HG03439 (cell line): ENCODE results near the gene GLDN.

Experiments
- ATAC-seq: cut with Tn5 transposase; IDR thresholded peaks from one replicate; pipeline ENCODE4 v1.9.1; 2021; ENCODE audit warnings: mild to moderate bottlenecking, moderate library complexity; ENCODE audit not compliant: unreplicated experiment

GLDN gene

GRCh38 chr15:51321316-51321715 lies 20.1 kb upstream of the GLDN start:
- ATAC-seq, result no peak

DNA sequence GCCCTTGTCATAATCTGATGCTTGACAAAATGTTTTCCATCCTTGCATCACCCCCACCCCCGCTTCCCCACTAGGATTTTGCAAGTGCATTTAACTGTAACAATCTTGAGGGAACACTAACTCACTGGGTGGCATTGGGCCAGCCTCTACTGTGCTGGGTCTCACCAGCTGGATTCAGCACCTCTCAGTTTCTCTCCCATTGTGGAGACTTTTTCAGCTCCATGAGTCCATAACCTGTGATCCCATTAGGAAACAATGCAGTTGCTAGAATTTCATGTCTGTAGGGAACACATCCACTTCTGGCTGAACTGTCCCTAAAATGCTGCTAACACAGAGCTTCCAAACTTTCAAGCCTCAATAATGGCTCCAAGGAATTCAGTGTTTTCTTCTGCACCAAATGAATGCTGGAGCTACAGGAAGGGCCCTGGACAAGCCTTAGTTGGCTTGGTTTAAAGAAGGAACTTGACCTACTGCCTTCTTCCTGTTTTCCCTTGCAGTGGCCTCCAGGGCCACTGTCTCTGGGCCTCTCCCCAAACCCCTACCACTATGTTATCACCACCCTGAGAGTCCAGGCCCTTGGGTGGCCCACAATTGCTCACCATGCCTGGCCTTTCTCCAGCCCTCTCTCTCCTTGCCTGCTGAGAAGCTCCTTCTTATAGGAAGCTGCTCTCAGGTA lies 18.7 kb upstream of the GLDN start:
- ATAC-seq, result no peak

DNA sequence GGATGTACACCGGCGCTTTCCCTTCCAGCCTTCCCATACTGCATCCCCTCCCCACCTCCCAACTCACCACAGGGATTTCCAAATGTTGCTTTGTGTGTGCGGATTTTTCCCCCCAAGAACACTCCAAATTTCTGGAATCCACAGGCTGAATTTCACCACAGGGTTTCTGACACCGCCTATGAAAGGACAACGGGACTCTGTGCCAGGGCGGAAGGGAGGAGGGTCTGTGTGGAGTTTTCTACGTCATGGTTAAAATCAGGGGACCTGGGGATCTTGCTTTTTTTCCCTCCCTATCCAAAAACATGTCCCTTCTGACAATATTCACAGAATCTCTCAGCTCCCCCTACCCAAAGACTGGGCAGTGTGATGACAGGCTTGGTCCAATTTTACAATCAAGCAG lies 17.7 kb upstream of the GLDN start:
- no peak for ATAC-seq

- no peak for ATAC-seq
Measured at GRCh38 chr15:51325167-51325566, 16.3 kb upstream of the GLDN start.

DNA sequence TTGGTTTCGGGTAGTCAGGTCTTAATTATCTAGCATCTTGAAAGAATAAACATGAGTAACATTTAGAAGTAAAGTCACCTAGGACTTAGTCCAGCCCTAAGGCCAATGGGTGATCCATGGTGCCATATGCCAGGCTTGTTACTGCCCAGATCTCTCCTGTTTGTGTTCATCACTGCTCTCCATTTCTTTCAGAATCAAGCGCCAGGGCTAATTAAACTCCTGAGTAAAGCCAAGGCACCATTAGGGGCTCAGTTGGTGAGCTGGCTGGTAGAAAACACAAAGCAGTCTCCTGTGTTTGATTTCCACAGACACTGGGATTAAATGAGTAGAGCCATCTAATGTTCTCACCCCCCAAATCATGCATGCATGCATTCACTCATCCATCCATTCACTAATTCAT lies 14.4 kb upstream of the GLDN start:
- ATAC-seq, result no peak

- ATAC-seq, result no peak
Measured at GRCh38 chr15:51328926-51329325, 12.5 kb upstream of the GLDN start.

- no peak for ATAC-seq
Measured at GRCh38 chr15:51331141-51331540, 10.3 kb upstream of the GLDN start.

GRCh38 chr15:51332206-51333147 lies 9.0 kb upstream of the GLDN start:
- no peak for ATAC-seq

DNA sequence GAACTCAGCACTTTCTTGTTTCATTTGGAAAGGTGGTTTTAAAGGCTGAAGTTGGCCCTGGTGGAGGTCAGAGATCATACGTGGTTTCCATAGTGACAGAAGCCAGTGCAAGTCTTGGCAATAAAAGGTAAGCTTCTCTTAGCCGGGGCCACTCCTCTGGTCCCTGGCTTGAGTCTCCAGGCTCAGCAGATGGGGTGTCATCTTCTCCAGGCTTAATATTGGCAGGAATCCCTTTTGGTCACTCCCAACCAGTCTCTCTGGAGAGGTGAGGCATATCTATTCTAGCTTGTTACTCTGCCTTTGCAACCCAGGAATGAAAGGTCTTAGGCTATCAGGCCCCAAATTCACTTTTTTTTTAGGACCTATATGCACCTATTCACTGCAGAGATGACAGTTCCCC lies 7.9 kb upstream of the GLDN start:
- ATAC-seq, result no peak

- ATAC-seq, result no peak
Measured at GRCh38 chr15:51334011-51334451, 7.4 kb upstream of the GLDN start.

DNA sequence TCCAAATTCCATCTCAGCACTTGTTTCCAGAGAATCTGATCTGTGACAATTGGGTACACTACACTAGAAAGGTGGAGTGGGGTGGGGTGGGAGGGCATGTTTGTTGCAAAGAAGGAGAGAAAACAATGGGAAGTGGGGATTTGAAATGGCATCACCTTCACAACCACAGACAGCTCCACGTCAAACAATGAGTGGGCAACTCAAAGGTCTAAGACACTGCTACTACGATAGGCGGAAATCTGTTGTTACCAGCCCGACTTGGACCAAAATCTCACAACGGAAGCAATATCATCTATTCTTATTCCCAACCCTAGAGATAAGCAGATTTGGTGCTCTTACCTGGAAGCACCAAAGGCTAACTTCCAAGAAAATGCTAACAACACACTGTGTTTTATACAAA lies 6.4 kb upstream of the GLDN start:
- ATAC-seq, result no peak

DNA sequence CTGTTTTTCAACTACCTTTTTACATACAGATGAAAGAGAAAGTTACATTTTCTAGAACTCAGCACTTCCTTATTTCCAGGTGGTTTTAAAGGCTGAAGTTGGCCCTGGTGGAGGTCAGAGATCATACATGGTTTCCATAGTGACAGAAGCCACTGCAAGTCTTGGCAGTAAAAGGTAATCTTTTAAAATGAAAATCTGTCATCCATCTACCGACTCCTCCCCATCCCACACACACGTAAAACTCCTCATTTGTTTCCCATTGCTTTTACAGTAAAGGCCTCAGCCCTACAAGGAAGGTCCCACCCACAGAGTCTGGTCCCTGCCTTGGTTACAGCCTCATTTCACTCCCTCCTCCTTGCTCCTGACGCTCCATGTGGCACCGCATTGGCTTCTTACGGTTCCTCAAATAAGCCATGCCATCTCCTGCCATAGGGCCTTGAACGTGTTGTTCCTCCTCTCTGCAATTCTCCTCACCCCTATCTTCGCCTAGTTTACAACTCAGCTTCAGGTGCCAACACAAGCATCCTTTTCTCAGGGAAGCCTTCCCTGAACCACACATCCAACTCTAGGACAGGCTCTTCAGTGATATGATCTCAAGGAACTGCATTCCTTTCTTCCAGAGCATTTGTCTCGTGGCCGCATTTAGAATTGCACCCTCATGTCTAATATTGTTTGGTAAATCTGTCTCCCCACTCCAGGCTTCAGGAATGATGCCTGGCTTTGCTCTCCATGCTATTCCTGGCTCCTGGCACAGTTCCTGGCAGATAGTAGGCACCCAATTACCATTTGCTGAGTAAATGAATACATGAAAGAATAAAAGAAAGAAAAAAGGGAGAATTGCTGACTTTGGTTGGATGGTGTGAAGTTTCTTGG lies 5.7 kb upstream of the GLDN start:
- no peak for ATAC-seq

DNA sequence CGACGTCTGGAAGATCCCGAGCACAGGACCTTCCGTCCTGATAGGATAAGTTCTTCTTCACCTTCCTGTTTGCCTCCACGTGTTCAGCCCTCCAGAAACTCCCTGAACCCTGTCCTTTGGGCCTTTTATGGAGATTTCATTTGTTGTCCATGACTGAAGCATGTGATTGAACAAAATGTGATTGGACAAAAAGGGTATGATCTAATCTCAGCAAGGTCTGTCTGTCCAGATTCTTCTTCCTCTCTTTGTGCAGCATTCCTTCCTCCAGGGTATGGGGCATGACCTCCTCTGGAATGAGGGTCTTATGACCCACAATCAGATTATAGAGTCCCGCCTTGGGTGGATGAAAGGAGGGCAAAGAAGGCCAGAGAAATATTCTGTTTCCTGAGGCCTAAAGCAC lies 3.0 kb upstream of the GLDN start, which contains the start of gene CYP19A1:
TSS of gene CYP19A1 (minus strand) at position 101 of the 400 bp plus-strand sequence. CDS start 95,684 bp downstream, outside the sequence.
- ATAC-seq, result no peak

DNA sequence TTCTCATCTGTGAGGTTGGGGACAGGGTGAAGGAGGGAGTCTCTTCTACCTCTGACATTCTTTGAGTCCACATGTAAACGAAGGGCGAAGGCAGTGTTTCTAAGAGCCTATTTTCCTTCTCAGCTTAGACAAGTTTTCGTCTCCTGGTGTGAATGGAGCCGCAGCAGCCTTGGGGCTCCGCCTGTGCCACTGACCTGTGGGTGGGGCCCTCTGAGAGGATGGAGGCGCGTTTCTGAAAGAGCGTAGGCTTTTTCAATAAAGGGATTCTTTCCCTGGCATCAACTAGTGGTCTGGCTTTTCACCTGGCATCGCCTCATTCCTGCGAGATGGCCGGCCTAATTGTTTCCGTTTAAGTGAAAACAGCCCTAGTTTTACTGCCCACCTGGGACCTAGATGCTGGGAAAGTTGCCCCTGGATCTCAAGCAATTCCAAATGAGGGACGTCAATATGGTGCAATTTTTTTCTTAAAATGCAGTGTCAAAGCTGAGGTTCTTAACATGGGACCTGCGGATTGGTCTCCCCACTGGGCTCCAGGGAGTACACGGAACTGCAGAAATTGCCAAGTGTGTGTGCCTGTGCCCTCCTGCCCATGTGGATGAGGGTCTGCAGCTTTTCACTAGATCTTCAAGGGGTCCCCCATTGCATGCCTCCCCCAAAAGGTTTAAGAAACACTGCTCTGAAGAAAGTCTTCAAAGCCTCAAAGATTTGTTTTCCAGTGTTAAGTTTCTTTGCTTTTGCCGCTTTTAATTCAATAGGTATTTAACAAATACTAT lies 958 bp downstream of the GLDN start:
- ATAC-seq, result no peak

- no peak for ATAC-seq
Measured at GRCh38 chr15:51343466-51343865, 2.0 kb downstream of the GLDN start.

- no peak for ATAC-seq
Measured at GRCh38 chr15:51346136-51346535, 4.7 kb downstream of the GLDN start.

DNA sequence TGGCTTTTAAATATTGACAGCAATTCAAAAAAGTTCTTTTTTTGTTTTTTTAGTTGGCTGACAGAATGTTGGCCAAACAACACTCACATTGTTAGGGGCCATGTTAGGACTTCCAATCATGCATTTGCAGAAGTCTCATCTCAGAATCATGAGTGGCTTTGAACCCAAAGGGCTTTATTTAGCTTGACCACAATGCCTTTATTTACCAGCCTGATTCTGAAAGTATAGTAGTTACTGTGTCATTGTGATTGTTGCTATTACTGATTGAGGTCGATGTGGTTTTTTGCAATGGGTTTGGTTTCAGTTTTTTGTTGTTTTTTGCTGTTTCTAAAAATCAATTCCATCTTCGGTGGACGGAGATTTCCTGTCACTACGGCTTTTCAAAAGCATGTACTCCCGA lies 7.2 kb downstream of the GLDN start:
- ATAC-seq, result peak; percentile 87

GRCh38 chr15:51349156-51349844 lies 7.8 kb downstream of the GLDN start:
- no peak for ATAC-seq

DNA sequence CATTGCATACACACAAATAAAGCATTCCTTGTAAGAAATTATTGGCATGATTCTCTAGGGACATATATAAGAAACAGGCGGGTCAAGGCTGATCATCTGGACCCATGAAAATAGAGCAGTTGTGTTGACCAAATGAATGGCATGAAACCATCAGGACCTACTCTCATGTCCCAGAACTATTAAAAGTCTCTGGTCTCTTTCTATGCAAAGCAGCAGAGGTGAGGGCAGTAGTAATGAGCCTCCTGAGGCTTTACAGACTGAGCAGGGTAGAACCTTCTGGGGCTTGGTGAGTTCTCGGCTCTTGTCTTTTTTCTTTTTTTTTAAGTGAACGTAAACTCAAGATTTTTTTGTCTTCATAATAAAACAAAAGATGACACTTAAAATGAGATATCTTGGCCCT lies 9.3 kb downstream of the GLDN start:
- no peak for ATAC-seq

DNA sequence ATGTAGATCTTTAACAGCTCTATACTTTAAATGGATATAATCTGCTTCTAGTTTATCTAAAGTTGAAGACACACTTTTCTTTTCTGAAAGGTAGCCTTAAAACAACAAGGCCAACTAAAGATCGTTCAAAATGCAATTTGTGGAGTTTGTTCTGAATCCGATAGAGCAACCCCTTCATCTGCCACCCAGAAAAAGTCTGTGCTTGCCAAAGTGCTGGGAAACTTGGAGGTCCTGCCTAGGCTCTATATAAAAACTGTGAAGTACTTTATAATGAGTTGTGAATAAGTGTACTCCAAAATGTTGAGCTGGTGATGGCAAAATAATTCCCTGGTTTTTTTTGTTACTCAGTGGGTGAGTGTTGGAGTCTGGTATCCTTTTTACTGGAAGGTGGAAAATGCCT lies 12.5 kb downstream of the GLDN start:
- no peak for ATAC-seq
